SK-N-MC (cell line): Measurements from ENCODE around the gene CEP83.
A peak's percentile ranks its signal among the peaks of the same experiment; 100 is the strongest.
"Not testable (repeated sequence)": the region's sequence is repeated elsewhere in the genome, so short reads cannot be mapped to it uniquely, and the experiment has no call there.

ENCODE experiments used
- DNase-seq: peaks from one replicate; pipeline ENCODE4 v3.0.0-alpha.2; 2011; ENCODE audit warnings: low read depth, low spot score
- H3K27ac ChIP-seq: fragments of 200-600 bp; sonication (generic); 2 replicates; pipeline ENCODE4 v1.5.1; 2016; ENCODE audit warnings: mixed run types
- H3K36me3 ChIP-seq: fragments of 200-600 bp; sonication (generic); 2 replicates; pipeline ENCODE4 v1.6.1; 2017; ENCODE audit warnings: antibody characterized with exemption, low read length, mixed read lengths; ENCODE audit not compliant: insufficient read depth
- H3K4me3 ChIP-seq: fragments of 200-600 bp; sonication (generic); 2 replicates; pipeline ENCODE4 v1.5.1; 2016
- H3K9ac ChIP-seq: fragments of 200-600 bp; sonication (generic); 2 replicates; pipeline ENCODE4 v1.8.0; 2017; ENCODE audit warnings: mixed run types, mixed read lengths; ENCODE audit not compliant: insufficient read length
- H3K9me3 ChIP-seq: fragments of 200-600 bp; sonication (generic); 2 replicates; pipeline ENCODE4 v1.6.1; 2017; ENCODE audit warnings: low read depth, mild to moderate bottlenecking, antibody characterized with exemption, low read length, moderate library complexity, mixed read lengths
- EZH2 ChIP-seq: fragments of 200-600 bp; sonication (generic); IDR thresholded peaks from one replicate; pipeline ENCODE4 v1.6.1; 2017; ENCODE audit warnings: antibody characterized with exemption
- FOXP2 ChIP-seq: optimal IDR thresholded peaks from 2 replicates; pipeline ENCODE3; 2011; ENCODE audit warnings: mild to moderate bottlenecking, moderate library complexity; ENCODE audit not compliant: insufficient read depth; ENCODE audit errors: extremely low read length, control extremely low read depth
- POLR2AphosphoS5 ChIP-seq: IDR thresholded peaks from 2 replicates; pipeline ENCODE4 v1.6.1; 2012; ENCODE audit warnings: mild to moderate bottlenecking, low read depth, low read length, borderline replicate concordance

Gene CEP83

DNA sequence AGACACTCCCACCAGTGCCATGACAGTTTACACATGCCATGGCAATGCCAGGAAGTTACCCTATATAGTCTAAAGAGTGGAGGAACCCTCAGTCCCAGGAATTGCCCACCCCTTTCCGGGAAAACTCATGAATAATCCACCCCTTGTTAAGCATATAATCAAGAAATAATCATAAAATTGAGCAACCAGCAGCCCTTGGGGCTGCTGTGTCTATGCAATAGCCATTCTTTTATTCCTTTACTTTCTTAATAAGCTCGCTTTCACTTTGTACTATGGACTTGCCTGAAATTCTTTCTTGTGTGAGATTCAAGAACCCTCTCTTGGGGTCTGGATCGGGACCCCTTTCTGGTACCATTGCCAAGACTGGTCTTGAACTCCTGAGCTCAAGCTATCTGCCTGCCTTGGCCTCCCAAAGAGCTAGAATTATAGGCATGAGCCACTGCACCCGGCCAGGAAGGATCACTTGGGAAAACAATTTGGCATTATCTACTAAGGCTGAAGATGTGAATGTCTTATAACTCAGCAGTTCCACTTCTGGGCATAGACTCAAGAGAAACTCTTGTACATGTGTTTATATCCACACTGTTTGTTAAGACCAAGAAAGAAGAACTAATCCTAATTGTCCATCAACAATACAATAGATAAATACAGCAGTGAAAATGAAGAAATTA, 35.9 kb upstream of the CEP83 start:
- no peaks in the 10 kb centered on the region for H3K9me3 ChIP-seq

DNA sequence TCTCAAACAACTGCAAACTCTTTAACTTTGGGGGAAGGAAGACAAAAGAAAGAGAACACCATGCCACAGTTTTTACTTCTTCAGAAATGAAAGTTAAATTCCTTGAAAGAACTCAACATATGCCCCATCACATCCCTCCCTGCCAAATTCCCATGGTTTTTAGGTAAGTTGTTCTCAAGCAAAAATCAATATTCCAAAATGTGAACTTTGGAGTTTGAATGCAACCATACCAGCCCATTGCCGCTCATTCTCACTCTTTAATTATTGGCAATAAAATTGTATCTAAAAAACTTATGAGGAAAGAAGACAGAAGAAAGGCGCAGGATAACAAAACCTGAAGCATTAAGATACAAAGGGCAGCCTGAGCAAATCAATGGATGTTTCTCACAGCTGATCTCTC, 31.8 kb upstream of the CEP83 start:
- TF ChIP-seq FOXP2 = no peak
- DNase-seq = no peak
- no peak overlapping the region for H3K9ac ChIP-seq
- H3K36me3 ChIP-seq = no peaks in the 10 kb centered on the region
- H3K9me3 ChIP-seq = no peaks in the 10 kb centered on the region
- no peak overlapping the region for H3K27ac ChIP-seq
- no peak overlapping the region for H3K4me3 ChIP-seq

More for the DNA sequence above, 35.9 kb upstream of the CEP83 start:
- H3K27ac ChIP-seq = no peak overlapping the region
- H3K36me3 ChIP-seq = no peaks in the 10 kb centered on the region
- TF ChIP-seq POLR2AphosphoS5 (no peak), FOXP2 (no peak), EZH2 (no peak)
- H3K9ac ChIP-seq = no peak overlapping the region
- DNase-seq = no peak
- no peak overlapping the region for H3K4me3 ChIP-seq

DNA sequence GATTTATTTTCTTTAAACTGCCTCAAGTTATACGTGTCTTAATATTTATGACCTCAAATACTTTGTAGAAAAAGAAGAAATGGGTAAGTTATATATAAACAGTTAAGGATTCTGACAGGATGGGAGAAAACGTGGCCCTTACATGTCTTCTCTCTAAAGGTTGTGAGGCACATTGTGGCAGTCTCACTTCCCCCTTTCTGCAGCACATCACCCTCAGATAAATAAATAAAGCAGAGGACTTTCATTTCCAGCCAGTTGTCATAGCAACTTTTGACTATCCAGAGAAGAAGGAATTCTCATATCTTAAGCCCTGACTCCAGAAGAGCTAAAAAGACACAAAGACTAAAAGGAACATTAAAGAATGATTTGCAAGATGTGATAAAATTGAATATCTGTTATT, 28.8 kb upstream of the CEP83 start:
- no peak overlapping the region for H3K27ac ChIP-seq
- H3K4me3 ChIP-seq = no peak overlapping the region
- H3K9me3 ChIP-seq = no peaks in the 10 kb centered on the region
- H3K36me3 ChIP-seq = no peaks in the 10 kb centered on the region
- no peak overlapping the region for H3K9ac ChIP-seq
- no peak for DNase-seq
- no peak for TF ChIP-seq FOXP2
- TF ChIP-seq EZH2 = no peak
- TF ChIP-seq POLR2AphosphoS5 = no peak

DNA sequence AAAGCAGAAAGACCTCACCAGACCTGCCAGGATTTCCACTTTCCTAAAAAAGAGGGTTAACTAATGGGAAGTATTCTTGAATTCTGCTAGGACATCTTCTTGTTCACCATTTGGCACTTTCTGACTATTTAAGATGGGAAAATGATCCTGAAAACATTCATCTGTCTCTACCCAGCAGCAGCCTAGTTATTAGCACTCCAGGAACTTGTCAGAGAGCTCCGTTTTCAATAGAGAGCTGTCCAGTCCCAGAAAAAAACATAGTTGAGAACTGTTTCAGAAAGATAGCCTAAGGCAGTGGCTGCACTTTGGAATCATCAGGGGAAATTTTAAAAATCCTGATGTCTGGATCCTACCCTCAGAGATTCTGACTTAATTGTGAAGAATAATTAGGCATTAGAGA, 22.1 kb upstream of the CEP83 start:
- Histone ChIP-seq H3K4me3 (no peak overlapping the region), H3K9ac (no peak overlapping the region), H3K27ac (no peak overlapping the region), H3K36me3 (no peaks in the 10 kb centered on the region), H3K9me3 (no peaks in the 10 kb centered on the region)
- TF ChIP-seq POLR2AphosphoS5 = no peak
- TF ChIP-seq FOXP2 = no peak
- TF ChIP-seq EZH2 = no peak
- DNase-seq = no peak

DNA sequence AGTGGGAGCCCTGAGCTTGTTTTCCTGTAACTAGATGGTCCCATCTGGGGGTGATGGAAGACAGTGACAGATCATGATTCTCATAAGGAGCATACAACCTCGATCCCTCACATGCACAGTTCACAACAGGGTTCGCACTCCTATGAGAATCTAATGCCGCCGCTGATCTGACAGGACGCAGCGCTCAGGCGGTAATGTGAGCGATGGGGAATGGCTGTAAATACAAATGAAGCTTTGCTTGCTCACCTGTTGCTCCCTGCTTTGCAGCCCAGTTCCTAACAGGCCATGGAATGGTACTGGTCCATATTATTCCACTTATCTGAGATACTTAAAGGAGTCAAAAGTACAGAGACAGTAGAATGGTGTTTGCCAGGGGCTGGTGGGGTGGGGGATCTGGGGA, 9.9 kb upstream of the CEP83 start:
- Histone ChIP-seq H3K27ac (no peak overlapping the region), H3K9me3 (no peaks in the 10 kb centered on the region), H3K36me3 (no peaks in the 10 kb centered on the region), H3K9ac (no peak overlapping the region), H3K4me3 (no peak overlapping the region)
- TF ChIP-seq EZH2 (no peak), FOXP2 (no peak), POLR2AphosphoS5 (no peak)
- no peak for DNase-seq

DNA sequence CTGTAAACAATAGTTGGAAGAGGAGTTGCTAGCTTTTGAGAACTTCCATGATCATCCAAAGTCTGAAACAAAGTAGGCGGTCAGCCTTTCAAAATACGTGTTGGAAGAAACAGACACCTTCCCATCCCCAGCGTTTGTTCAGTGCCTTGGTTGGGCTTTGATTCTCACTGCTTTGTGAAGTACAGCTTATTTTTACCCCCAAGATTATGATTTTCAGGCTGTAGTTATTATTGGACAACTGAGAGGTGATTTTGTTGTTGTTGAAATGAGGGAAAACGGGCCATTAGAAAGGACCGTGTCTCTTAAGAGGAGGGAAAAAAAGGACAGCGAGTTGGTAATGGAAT, 921 bp upstream of the CEP83 start:
- no peak for TF ChIP-seq POLR2AphosphoS5
- no peak for TF ChIP-seq FOXP2
- TF ChIP-seq EZH2 = no peak
- no peak overlapping the region for H3K27ac ChIP-seq
- no peak for DNase-seq
- H3K9ac ChIP-seq = peak overlapping the region; percentile 82
- H3K9me3 ChIP-seq = no peaks in the 10 kb centered on the region
- peak overlapping the region; percentile 90 for H3K4me3 ChIP-seq
- peaks cover 3% of the 10 kb centered on the region; the same call in 1 of the 2 replicates for H3K36me3 ChIP-seq

DNA sequence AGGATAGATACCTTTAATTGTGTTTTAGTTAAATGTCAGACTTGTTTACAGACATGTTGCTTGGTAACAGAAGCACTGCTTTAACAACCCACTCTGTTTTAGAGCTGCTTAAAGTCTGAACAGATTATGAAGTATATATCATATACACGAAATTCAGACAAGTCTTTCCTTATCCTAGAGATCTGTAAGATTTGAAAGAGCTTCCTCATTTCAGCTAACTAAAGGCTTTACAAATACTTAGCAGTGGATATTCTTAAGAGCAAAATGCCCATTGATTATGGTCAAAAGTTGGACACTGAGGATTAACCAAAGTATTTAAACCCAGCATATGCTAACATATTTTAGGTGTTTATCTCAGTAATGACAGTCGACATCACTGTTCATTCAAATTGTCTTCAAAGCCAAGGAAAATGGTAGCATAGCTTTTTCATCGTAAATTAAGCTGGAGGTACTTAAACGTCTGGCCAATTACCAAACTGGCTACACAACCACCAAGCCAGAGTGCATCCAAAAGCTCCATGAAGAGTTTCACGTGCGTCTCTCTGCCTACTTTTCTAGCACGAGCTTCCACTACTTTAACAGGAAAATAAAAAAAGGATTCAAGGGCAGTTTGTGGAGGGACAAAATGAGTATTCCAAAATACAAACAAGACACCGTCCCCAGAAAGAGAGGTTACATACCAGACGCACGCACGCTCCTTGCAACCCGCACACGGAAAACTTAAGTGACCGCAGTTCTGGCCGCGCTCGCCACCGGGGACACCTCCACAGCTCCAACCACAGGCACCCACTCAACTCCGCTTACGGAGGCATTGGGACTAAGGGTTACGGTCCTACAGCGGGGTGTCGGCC, 565 bp downstream of the CEP83 start:
- Histone ChIP-seq H3K27ac (no peak overlapping the region), H3K9ac (peak overlapping the region; percentile 82), H3K36me3 (peaks cover 17% of the 10 kb centered on the region), H3K9me3 (no peaks in the 10 kb centered on the region), H3K4me3 (peak overlapping the region; percentile 90)
- TF ChIP-seq POLR2AphosphoS5 (no peak), EZH2 (no peak), FOXP2 (no peak)
- DNase-seq = no peak

DNA sequence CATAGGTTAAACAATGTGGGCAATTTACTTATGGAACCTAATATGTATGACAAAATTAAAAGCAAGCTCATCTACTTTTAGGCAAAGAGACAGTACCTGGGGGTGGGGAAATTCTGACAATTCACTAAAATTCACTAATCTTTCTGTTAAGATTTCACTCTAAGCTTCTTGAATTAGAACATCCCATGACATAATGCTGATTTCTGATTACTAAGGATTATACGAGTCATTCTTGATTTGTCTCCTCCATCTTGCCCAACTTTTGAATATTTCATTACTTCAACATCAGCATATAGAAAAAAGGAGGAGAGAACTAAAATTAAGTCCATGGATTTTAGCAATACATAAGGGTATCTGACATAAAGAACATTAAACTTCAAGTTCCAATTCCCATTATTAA, 2.4 kb downstream of the CEP83 start:
- no peak overlapping the region for H3K27ac ChIP-seq
- H3K4me3 ChIP-seq = no peak overlapping the region
- H3K9ac ChIP-seq = no peak overlapping the region
- no peak for TF ChIP-seq EZH2
- TF ChIP-seq POLR2AphosphoS5 = no peak
- TF ChIP-seq FOXP2 = no peak
- DNase-seq = no peak
- H3K9me3 ChIP-seq = no peaks in the 10 kb centered on the region
- peaks cover 18% of the 10 kb centered on the region for H3K36me3 ChIP-seq

DNA sequence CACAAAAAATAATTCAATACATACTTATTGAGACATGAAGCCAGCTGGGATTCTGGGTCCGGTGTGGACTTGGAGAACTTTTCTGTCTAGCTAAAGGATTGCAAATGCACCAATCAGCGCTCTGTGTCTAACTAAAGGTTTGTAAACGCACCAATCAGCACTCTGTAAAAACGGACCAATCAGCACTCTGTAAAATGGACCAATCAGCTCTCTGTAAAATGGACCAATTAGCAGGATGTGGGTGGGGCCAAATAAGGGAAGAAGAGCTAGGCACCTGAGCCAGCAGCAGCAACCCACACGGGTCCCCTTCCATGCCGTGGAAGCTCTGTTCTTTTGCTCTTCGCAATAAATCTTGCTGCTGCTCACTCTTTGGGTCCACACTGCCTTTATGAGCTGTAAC, 5.3 kb downstream of the CEP83 start:
- not testable (repeated sequence) for H3K9me3 ChIP-seq, H3K4me3 ChIP-seq, DNase-seq

More for the DNA sequence above, 5.3 kb downstream of the CEP83 start:
- H3K27ac ChIP-seq, H3K9ac ChIP-seq: not testable (repeated sequence)
- H3K36me3 ChIP-seq = peaks cover 18% of the 10 kb centered on the region
